ENCODE measurements around the gene BIRC7.

BIRC7 gene

DNA sequence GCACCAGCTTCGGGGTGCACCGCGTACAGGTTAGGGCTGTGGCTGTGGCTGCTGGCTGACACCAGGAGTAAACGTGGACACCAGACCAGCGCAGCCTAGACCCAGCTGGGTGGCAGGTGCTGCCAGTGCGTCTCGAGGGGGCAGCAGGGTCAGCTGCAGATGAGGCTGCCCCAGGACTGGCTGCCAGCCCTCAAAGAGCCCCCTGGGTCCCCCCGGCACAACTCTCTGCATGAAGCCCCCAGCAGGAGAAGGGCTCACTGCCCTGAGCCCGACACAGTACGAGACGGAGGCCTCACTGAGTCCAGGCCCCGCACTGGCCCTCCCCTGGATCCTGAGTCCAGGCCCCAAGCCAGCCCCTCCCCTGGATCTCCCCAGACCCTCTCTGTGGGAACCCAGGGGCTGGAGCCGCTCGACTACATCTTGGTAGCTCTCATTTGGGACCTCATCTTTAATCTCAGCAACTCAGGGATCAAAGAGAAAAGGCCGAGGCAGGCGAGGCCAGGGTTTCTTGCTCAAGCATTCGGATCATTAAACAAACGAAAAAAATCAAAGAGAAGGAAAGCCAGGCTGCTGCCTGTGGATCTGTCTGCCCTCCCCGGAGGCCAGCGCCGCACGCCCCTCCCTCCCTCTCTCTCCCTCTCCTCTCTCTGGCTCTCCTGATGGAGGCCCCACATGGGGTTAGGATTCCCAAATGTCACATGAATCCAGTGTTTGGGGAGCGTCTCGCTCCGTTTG is 25.5 kb downstream of the BIRC7 start:
- in situ Hi-C loops (cut with MboI; ENCODE audit: low sequenced_read_pairs, unreplicated experiment): no loop called here
- DNase-seq (ENCODE audit: low spot score): no peak
- TF ChIP-seq, protein P1, sequence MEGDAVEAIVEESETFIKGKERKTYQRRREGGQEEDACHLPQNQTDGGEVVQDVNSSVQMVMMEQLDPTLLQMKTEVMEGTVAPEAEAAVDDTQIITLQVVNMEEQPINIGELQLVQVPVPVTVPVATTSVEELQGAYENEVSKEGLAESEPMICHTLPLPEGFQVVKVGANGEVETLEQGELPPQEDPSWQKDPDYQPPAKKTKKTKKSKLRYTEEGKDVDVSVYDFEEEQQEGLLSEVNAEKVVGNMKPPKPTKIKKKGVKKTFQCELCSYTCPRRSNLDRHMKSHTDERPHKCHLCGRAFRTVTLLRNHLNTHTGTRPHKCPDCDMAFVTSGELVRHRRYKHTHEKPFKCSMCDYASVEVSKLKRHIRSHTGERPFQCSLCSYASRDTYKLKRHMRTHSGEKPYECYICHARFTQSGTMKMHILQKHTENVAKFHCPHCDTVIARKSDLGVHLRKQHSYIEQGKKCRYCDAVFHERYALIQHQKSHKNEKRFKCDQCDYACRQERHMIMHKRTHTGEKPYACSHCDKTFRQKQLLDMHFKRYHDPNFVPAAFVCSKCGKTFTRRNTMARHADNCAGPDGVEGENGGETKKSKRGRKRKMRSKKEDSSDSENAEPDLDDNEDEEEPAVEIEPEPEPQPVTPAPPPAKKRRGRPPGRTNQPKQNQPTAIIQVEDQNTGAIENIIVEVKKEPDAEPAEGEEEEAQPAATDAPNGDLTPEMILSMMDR (IDR thresholded peaks at IDR 0.05; ENCODE audit: borderline replicate concordance, control extremely low read depth, extremely low read depth, insufficient read depth, missing control alignments): no peak

DNA sequence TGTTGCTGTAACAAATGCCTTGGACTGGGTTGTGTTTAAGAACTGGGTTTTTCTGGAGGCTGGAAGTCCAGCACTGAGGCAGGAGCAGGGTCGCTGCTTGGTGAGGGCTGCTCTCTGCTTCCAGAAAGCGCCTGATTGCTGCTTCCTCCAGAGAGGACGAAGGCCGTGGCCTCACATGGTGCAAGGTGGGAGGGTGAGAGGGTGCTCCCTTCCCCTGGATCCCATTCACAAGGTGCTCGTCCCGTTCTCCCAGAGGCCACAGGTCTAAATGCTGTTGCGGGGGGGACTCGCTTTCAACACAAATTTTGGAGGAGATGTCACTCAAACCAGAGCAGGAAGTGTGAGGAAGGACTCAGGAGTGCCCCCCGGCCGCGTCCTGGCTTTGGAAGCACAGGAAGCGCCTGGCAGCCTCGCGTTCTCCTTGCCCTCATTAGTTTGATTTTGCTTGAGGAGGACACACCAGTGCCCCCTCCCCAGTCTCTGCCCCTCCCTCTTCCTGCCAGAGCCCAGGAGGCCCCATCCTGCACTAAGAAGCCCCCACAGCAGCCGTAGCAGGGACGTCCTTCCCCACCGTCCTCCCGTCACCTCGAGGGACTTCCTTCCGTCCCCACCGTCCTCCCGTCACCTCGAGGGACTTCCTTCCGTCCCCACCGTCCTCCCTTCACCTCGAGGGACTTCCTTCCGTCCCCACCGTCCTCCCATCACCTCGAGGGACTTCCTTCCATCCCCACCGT is 26.3 kb downstream of the BIRC7 start:
- DNase-seq (ENCODE audit: low spot score): no peak
- TF ChIP-seq, protein P1 (IDR thresholded peaks at IDR 0.05; ENCODE audit: borderline replicate concordance, control extremely low read depth, extremely low read depth, insufficient read depth, missing control alignments): no peak
- in situ Hi-C loops (cut with MboI; ENCODE audit: low sequenced_read_pairs, unreplicated experiment): no loop called here

DNA sequence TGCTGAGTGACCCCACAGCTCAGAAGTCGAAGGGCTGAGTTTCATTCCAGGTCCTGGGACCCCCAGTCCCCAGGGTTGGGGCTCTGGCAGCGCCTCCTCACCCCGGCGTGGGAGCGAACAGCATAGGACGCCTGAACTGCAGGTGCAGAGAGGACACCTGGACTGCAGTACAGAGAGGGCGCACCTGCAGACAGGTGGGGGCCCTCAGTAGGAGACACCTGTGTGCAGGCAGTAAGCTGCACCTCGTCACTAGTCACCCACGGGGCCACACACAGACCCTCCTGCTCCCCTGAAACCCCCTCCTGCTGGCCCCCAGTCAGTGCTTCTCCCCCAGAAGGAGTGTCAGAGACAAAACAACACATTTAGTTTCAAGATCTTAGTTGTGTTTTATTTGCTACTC is 27.1 kb downstream of the BIRC7 start:
- DNase-seq (ENCODE audit: low spot score): no peak
- TF ChIP-seq, protein P1 (IDR thresholded peaks at IDR 0.05; ENCODE audit: borderline replicate concordance, control extremely low read depth, extremely low read depth, insufficient read depth, missing control alignments): no peak
- in situ Hi-C loops (cut with MboI; ENCODE audit: low sequenced_read_pairs, unreplicated experiment): no loop called here

DNA sequence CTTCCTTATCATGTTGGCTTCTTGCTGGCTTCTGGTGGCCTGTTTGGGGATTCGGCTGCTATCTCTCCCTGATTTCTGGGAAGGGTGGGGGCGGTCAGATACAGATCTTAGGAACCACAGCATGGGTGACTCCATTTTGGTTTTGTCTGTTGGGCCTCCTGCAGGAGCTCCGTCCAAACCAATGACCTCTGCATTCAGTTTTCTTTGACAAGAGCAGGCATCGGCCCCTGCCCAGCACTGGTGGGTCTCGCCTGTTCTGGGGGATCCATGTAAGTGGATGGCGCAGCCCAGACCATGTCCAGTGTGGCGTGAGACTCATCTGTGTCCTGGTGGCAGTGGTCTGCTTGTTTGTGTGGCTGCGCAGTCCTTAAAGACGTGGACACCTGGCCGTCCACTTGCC is 28.3 kb downstream of the BIRC7 start:
- TF ChIP-seq, protein P1 (IDR thresholded peaks at IDR 0.05; ENCODE audit: borderline replicate concordance, control extremely low read depth, extremely low read depth, insufficient read depth, missing control alignments): no peak
- in situ Hi-C loops (cut with MboI; ENCODE audit: low sequenced_read_pairs, unreplicated experiment): no loop called here
- no peak for DNase-seq (ENCODE audit: low spot score)

DNA sequence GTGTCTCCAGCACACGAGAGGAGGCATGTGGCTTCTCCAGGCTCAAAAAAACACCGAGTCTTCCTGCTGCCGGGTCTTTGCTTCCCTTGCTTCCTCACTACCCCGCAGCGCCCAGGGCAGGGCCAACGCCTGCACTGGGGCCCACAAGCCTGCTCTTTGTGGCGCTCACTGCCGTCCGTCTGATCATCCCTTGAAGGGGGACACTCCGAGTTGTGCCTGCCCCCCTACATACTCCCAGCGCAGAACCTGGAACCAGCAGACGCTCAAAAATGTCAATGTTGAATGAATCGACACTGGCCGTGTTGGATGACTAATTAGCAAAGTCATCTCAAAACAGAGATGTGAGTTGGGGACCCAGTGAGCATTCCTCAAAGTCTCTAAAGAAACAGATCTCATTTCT is 28.8 kb downstream of the BIRC7 start:
- TF ChIP-seq, protein P1 (IDR thresholded peaks at IDR 0.05; ENCODE audit: borderline replicate concordance, control extremely low read depth, extremely low read depth, insufficient read depth, missing control alignments): no peak
- DNase-seq (ENCODE audit: low spot score): no peak
- in situ Hi-C loops (cut with MboI; ENCODE audit: low sequenced_read_pairs, unreplicated experiment): no loop called here

DNA sequence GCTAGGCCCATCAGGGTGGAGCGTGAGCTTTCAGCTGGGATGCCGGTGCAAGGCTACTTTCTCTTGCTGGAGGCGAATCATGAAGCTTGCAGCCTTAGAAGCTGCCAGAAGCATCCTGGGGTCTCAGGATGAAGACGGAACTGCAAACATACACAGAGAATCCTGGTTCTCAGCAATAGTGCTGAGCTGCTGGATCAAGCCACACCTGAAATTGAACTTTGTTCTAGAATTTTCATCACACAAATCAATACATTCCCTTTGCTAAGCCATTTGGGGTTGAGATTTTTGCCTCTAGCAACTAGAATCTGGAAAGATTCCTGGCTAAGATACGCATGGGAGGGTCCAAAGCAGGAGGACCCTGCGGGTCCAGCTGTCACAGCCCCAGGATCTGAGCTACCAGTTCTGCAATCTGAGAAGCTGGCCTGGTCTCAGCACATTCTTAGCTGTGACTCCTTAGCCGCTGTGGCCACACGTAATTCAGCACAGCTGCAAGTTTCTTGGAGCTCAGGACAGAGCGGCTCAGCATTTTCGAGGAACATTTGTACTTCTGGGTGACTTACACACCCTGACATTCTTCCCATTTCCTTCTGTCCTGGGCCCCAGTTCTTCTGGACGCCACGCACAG is 30.3 kb downstream of the BIRC7 start:
- DNase-seq (ENCODE audit: low spot score): no peak
- TF ChIP-seq, protein P1 (IDR thresholded peaks at IDR 0.05; ENCODE audit: borderline replicate concordance, control extremely low read depth, extremely low read depth, insufficient read depth, missing control alignments): no peak
- in situ Hi-C loops (cut with MboI; ENCODE audit: low sequenced_read_pairs, unreplicated experiment): no loop called here

Measured in GM13976 (cell line).